Measurements from ENCODE around the gene SDHB.

GRCh38 chr1:17053685-17054410 lies at the start of gene SDHB:
- no peak for TF ChIP-seq CTCF (IDR thresholded peaks at IDR 0.05; ENCODE audit: low read length)
- TF ChIP-seq EZH2 (IDR thresholded peaks at IDR 0.05; ENCODE audit: borderline replicate concordance, low read length): no peak
